ENCODE data around the gene DIS3L2.
A peak's percentile ranks its signal among the peaks of the same experiment; 100 is the strongest.
"Not testable (repeated sequence)": the region's sequence is repeated elsewhere in the genome, so short reads cannot be mapped to it uniquely, and the experiment has no call there.

DIS3L2 gene

GRCh38 chr2:231929961-231930592 lies 31.4 kb upstream of the DIS3L2 start:
- DNase-seq = no peak

GRCh38 chr2:231930593-231931281 lies 30.8 kb upstream of the DIS3L2 start:
- peak; percentile 27 for DNase-seq

- DNase-seq = no peak
These were observed 30.0 kb upstream of the DIS3L2 start for GRCh38 chr2:231931481-231931915.

- DNase-seq = no peak
These were observed 28.9 kb upstream of the DIS3L2 start for GRCh38 chr2:231932711-231932970.

GRCh38 chr2:231932985-231933915 lies 28.3 kb upstream of the DIS3L2 start:
- no peak for DNase-seq

GRCh38 chr2:231933916-231934401 lies 27.6 kb upstream of the DIS3L2 start:
- no peak for DNase-seq

GRCh38 chr2:231934441-231935206 lies 26.9 kb upstream of the DIS3L2 start:
- no peak for DNase-seq

GRCh38 chr2:231935207-231935524 lies 26.3 kb upstream of the DIS3L2 start:
- no peak for DNase-seq

GRCh38 chr2:231935815-231936214 lies 25.7 kb upstream of the DIS3L2 start:
- DNase-seq = no peak

GRCh38 chr2:231936491-231936890 lies 25.0 kb upstream of the DIS3L2 start:
- no peak for DNase-seq

GRCh38 chr2:231937057-231937456 lies 24.5 kb upstream of the DIS3L2 start:
- no peak for DNase-seq

GRCh38 chr2:231939022-231939421 lies 22.5 kb upstream of the DIS3L2 start:
- DNase-seq = no peak

- DNase-seq = peak; percentile 52
These were observed 20.7 kb upstream of the DIS3L2 start for GRCh38 chr2:231940795-231941194.

GRCh38 chr2:231941673-231942072 lies 19.8 kb upstream of the DIS3L2 start:
- no peak for DNase-seq

GRCh38 chr2:231942180-231942579 lies 19.3 kb upstream of the DIS3L2 start:
- no peak for DNase-seq

- no peak for DNase-seq
These were observed 15.2 kb upstream of the DIS3L2 start for GRCh38 chr2:231946241-231946814.

- DNase-seq = not testable (repeated sequence)
These were observed 14.4 kb upstream of the DIS3L2 start for GRCh38 chr2:231947112-231947511.

- DNase-seq = no peak
These were observed 13.8 kb upstream of the DIS3L2 start for GRCh38 chr2:231947694-231948093.

GRCh38 chr2:231951452-231952035 lies 10.0 kb upstream of the DIS3L2 start:
- no peak for DNase-seq

- no peak for DNase-seq
These were observed 5.6 kb upstream of the DIS3L2 start for GRCh38 chr2:231955758-231956472.

GRCh38 chr2:231957913-231958763 lies 3.4 kb upstream of the DIS3L2 start:
- DNase-seq = no peak
